Upper lobe of left lung (tissue), 6 donors: Measurements from ENCODE around the gene PCK2. TPM values are rescaled to one million over a fixed set of nuclear protein-coding genes. Genes with fewer than 3 reads are reported as not detected.

ENCODE experiments used
- ATAC-seq, 2 donors: fragments of 200-7000 bp; cut with Tn5 transposase; one replicate each; pipeline ENCODE4 v1.9.1; 2022; ENCODE audit warnings: mild to moderate bottlenecking in 2 of 2, moderate library complexity in 2 of 2; ENCODE audit not compliant: low FRiP score in 2 of 2
- DNase-seq, 2 donors: peaks; one replicate each; pipeline ENCODE4 v3.0.0-alpha.2; 2019 to 2020
- H3K27ac ChIP-seq, 4 donors: fragments of 200-600 bp; sonication (generic); one replicate each; pipeline ENCODE4 v1.5.1; 2016 to 2019
- H3K27me3 ChIP-seq, 4 donors: fragments of 200-600 bp; sonication (generic); one replicate each; pipeline ENCODE4 v1.5.1; 2017 to 2019
- H3K36me3 ChIP-seq, 4 donors: fragments of 200-600 bp; sonication (generic); one replicate each; pipeline ENCODE4 v1.5.1; 2016 to 2019
- H3K4me1 ChIP-seq, 4 donors: fragments of 200-600 bp; sonication (generic); one replicate each; pipeline ENCODE4 v1.5.1; 2018 to 2019
- H3K4me3 ChIP-seq, 4 donors: fragments of 200-600 bp; sonication (generic); one replicate each; pipeline ENCODE4 v1.5.1; 2017 to 2019; ENCODE audit warnings: mild to moderate bottlenecking in 2 of 4, moderate library complexity in 1 of 4
- H3K9me3 ChIP-seq, 4 donors: fragments of 200-600 bp; sonication (generic); one replicate each; pipeline ENCODE4 v1.5.1; 2018 to 2019
- CTCF ChIP-seq, 6 experiments: fragments of 450-650 bp in 4 of 6; fragments of 200-600 bp in 2 of 6; sonication (generic) in 2 of 6; IDR thresholded peaks; one replicate each; pipeline ENCODE4 v1.5.1; 2016 to 2019; ENCODE audit warnings: antibody characterized with exemption in 6 of 6
- EP300 ChIP-seq, 4 donors: sonication (generic); formaldehyde crosslinking; IDR thresholded peaks; one replicate each; pipeline ENCODE4 v1.5.1; 2017; ENCODE audit warnings: antibody characterized with exemption in 4 of 4, control low read depth in 2 of 4
- POLR2A ChIP-seq, 4 donors: fragments of 450-650 bp; IDR thresholded peaks; one replicate each; pipeline ENCODE4 v1.5.1; 2016 to 2017; ENCODE audit warnings: antibody characterized with exemption in 4 of 4, mild to moderate bottlenecking in 2 of 4
- POLR2AphosphoS5 ChIP-seq, 2 donors: sonication (generic); formaldehyde crosslinking; IDR thresholded peaks; one replicate each; pipeline ENCODE4 v1.5.1; 2017; ENCODE audit warnings: antibody characterized with exemption in 2 of 2
- WGBS, 2 donors: methylation state at CpG; one replicate each; pipeline ENCODE4 v1.1.5; 2017 to 2018; 5-methylcytosine and 5-hydroxymethylcytosine counted together
- total RNA-seq, 6 donors: library from RNA; depleted of rRNA in 4 of 6; stranded (reverse); fragments of >200 nt in 4 of 6; gene quantifications; one replicate each; pipeline versions ENCODE4 v1.1.0 to v1.2.1, GENCODE V29; 2016 to 2021
- donor health status: DM: no; HTN: no; CAD: no; lungs with moderate emphysema.
- donor health status: DM: no; HTN: yes; CAD: no; lungs with severe emphysema.

PCK2 gene
- total RNA-seq, 6 donors from 2014 or later, result 27.2 to 70.3 (median 34.9) TPM

- Histone ChIP-seq H3K36me3 (no peaks in the 10 kb centered on the region), H3K27ac (no peak overlapping the region), H3K9me3 (no peaks in the 10 kb centered on the region), H3K4me3 (no peak overlapping the region), H3K27me3 (no peaks in the 10 kb centered on the region), H3K4me1 (peaks cover 5 to 17% (median 16%) of the 10 kb centered on the region in 4 donors)
- WGBS, 2 donors, result 85 to 96% methylated on average over 2 of the region's 2 CpGs
- no peak for ATAC-seq
- TF ChIP-seq POLR2AphosphoS5 (IDR thresholded peaks at IDR 0.05), result no peak
- TF ChIP-seq POLR2A (IDR thresholded peaks at IDR 0.05), result no peak
- no peak for TF ChIP-seq CTCF (IDR thresholded peaks at IDR 0.05)
- no peak for TF ChIP-seq EP300 (IDR thresholded peaks at IDR 0.05)
- no peak for DNase-seq
Measured at GRCh38 chr14:24084440-24084839, 9.7 kb upstream of the PCK2 start.

GRCh38 chr14:24085215-24085614 is 8.9 kb upstream of the PCK2 start:
- H3K27ac ChIP-seq, result no peak overlapping the region
- WGBS, 2 donors, result 92 to 95% methylated on average over 3 of the region's 3 CpGs
- H3K9me3 ChIP-seq, result no peaks in the 10 kb centered on the region
- H3K4me1 ChIP-seq, result peaks cover 5 to 17% (median 16%) of the 10 kb centered on the region in 4 donors
- no peak overlapping the region for H3K4me3 ChIP-seq
- H3K36me3 ChIP-seq, result no peaks in the 10 kb centered on the region
- ATAC-seq (no peak), DNase-seq (no peak)
- no peaks in the 10 kb centered on the region for H3K27me3 ChIP-seq
- no peak for TF ChIP-seq CTCF (IDR thresholded peaks at IDR 0.05)
- no peak for TF ChIP-seq POLR2A (IDR thresholded peaks at IDR 0.05)
- no peak for TF ChIP-seq POLR2AphosphoS5 (IDR thresholded peaks at IDR 0.05)
- no peak for TF ChIP-seq EP300 (IDR thresholded peaks at IDR 0.05)

GRCh38 chr14:24086193-24086955 is 7.7 kb upstream of the PCK2 start:
- H3K4me3 ChIP-seq, result no peak overlapping the region
- H3K9me3 ChIP-seq, result no peaks in the 10 kb centered on the region
- WGBS, 2 donors, result 83 to 85% methylated on average over 3 of the region's 3 CpGs
- H3K27me3 ChIP-seq, result no peaks in the 10 kb centered on the region
- no peaks in the 10 kb centered on the region for H3K36me3 ChIP-seq
- no peak for ATAC-seq
- no peak overlapping the region for H3K27ac ChIP-seq
- no peak for DNase-seq
- TF ChIP-seq EP300 (IDR thresholded peaks at IDR 0.05) (no peak), POLR2AphosphoS5 (IDR thresholded peaks at IDR 0.05) (no peak), CTCF (IDR thresholded peaks at IDR 0.05) (no peak), POLR2A (IDR thresholded peaks at IDR 0.05) (no peak)
- H3K4me1 ChIP-seq, result peaks cover 0 to 8% (median 6%) of the 10 kb centered on the region in 4 donors

GRCh38 chr14:24087004-24087403 is 7.1 kb upstream of the PCK2 start:
- Histone ChIP-seq H3K27ac (no peak overlapping the region), H3K27me3 (no peaks in the 10 kb centered on the region), H3K4me3 (no peak overlapping the region), H3K9me3 (no peaks in the 10 kb centered on the region), H3K36me3 (no peaks in the 10 kb centered on the region), H3K4me1 (peaks cover 0 to 3% (median 2%) of the 10 kb centered on the region in 4 donors)
- ATAC-seq (no peak), DNase-seq (no peak)
- 81 to 82% methylated on average over 1 of the region's 1 CpG for WGBS, 2 donors
- TF ChIP-seq POLR2AphosphoS5 (IDR thresholded peaks at IDR 0.05) (no peak), EP300 (IDR thresholded peaks at IDR 0.05) (no peak), POLR2A (IDR thresholded peaks at IDR 0.05) (no peak), CTCF (IDR thresholded peaks at IDR 0.05) (no peak)

GRCh38 chr14:24088095-24088494 is 6.0 kb upstream of the PCK2 start:
- H3K36me3 ChIP-seq, result no peaks in the 10 kb centered on the region
- H3K9me3 ChIP-seq, result no peaks in the 10 kb centered on the region
- no peak overlapping the region for H3K4me3 ChIP-seq
- ATAC-seq (no peak), DNase-seq (no peak)
- peaks cover 0 to 12% (median 8%) of the 10 kb centered on the region in 4 donors for H3K4me1 ChIP-seq
- no peak overlapping the region for H3K27ac ChIP-seq
- WGBS, 2 donors, result 80 to 97% methylated on average over 1 to 2 of the region's 2 CpGs
- no peaks in the 10 kb centered on the region for H3K27me3 ChIP-seq
- TF ChIP-seq EP300 (IDR thresholded peaks at IDR 0.05) (no peak), CTCF (IDR thresholded peaks at IDR 0.05) (no peak), POLR2A (IDR thresholded peaks at IDR 0.05) (no peak), POLR2AphosphoS5 (IDR thresholded peaks at IDR 0.05) (no peak)
